Esophagus squamous epithelium (tissue), 4 donors: ENCODE data around the gene NTMT2.

Experiments
- POLR2A ChIP-seq, 4 donors: fragments of 450-650 bp; IDR thresholded peaks; one replicate each; pipeline ENCODE4 v1.6.1; 2017; ENCODE audit warnings: antibody characterized with exemption in 4 of 4, mild to moderate bottlenecking in 4 of 4, moderate library complexity in 3 of 4
- TF ChIP-seq, protein P1 (sequence below), 6 experiments: fragments of 450-650 bp in 4 of 6; fragments of 200-600 bp in 2 of 6; sonication (generic) in 2 of 6; IDR thresholded peaks; one replicate each; pipeline ENCODE4 v1.5.1; 2016 to 2019; ENCODE audit warnings: antibody characterized with exemption in 6 of 6, mild to moderate bottlenecking in 4 of 6, moderate library complexity in 4 of 6

DNA sequence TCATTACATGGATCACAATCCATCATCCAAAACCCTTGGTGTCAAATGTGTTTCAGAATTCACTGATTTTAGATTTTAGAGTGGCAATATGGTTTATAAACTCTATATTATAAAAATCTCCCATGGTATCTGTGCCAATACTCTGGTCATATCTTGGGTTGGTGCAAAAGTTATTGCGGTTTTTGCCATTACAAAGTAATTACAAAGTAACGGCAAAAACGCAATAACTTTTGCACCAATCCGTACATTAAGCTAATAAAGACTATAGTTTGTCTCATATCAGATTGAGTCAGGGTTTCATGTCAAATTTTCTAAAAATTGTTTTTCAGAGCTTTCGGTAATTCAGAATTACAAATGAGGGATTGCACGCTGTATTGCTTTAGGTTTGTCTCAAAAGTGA, 23.4 kb upstream of the NTMT2 start:
- no peak for TF ChIP-seq POLR2A (IDR thresholded peaks at IDR 0.05)
- TF ChIP-seq, protein P1, sequence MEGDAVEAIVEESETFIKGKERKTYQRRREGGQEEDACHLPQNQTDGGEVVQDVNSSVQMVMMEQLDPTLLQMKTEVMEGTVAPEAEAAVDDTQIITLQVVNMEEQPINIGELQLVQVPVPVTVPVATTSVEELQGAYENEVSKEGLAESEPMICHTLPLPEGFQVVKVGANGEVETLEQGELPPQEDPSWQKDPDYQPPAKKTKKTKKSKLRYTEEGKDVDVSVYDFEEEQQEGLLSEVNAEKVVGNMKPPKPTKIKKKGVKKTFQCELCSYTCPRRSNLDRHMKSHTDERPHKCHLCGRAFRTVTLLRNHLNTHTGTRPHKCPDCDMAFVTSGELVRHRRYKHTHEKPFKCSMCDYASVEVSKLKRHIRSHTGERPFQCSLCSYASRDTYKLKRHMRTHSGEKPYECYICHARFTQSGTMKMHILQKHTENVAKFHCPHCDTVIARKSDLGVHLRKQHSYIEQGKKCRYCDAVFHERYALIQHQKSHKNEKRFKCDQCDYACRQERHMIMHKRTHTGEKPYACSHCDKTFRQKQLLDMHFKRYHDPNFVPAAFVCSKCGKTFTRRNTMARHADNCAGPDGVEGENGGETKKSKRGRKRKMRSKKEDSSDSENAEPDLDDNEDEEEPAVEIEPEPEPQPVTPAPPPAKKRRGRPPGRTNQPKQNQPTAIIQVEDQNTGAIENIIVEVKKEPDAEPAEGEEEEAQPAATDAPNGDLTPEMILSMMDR (IDR thresholded peaks at IDR 0.05), result no peak
